ENCODE measurements around the gene MAML3. TPM values are rescaled to one million over a fixed set of nuclear protein-coding genes. Genes with fewer than 3 reads are reported as not detected.

MAML3 gene
- total and polyA plus RNA-seq, 3 experiments from 2014 or later = 0.44 to 0.57 (median 0.52) TPM

DNA sequence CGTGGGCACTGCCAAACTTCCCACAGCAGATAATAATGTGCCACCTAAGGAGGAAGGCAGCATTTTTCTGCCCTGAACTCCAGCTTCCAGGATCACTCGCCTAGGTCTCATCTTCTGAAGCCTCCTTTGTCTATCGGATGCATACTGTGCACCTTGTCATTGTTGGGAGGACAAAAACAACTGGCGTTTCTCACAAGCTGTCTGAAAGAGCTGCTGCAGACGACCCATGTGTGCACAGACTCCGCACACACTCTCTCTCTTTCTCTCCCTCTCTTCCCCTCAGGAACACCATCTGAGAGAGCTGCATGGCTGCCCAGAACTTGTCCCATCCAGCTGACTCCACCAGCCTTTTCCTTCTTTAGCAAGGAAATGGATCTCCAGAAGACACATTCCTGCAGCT is 83.0 kb downstream of the MAML3 start:
- CTCF ChIA-PET = no interaction called here
- Histone ChIP-seq H3K36me3 (ENCODE audit: insufficient read depth, low read length) (no peaks in the 10 kb centered on the region), H3K4me1 (ENCODE audit: insufficient read depth, low read length) (peaks cover 30% of the 10 kb centered on the region), H3K4me3 (ENCODE audit: low read length) (peak overlapping the region; percentile 8), H3K27me3 (ENCODE audit: insufficient read depth, low read length, poor library complexity, severe bottlenecking) (no peaks in the 10 kb centered on the region), H3K27ac (ENCODE audit: low read depth, low read length) (no peak overlapping the region), H3K9me3 (ENCODE audit: low read length) (no peaks in the 10 kb centered on the region)
- DNase-seq = no peak
- Mint-ChIP-seq H3K4me1 (peaks cover 23 to 29% (median 24%) of the 10 kb centered on the region in 3 donors), H3K4me3 (peak overlapping the region in 5 of 7 donors; percentile 13 to 78 (median 63)), H3K27ac (peak overlapping the region in 5 of 8 donors; percentile 15 to 74 (median 64)), H3K9me3 (no peaks in the 10 kb centered on the region), H3K27me3 (peaks cover 2 to 21% of the 10 kb centered on the region in 2 donors), H3K36me3 (no peaks in the 10 kb centered on the region)
- POLR2A ChIA-PET = no interaction called here

GRCh38 chr4:140070366-140070765 is 83.6 kb downstream of the MAML3 start:
- no peaks in the 10 kb centered on the region for H3K36me3 Mint-ChIP-seq
- H3K27ac Mint-ChIP-seq = peak overlapping the region in 7 of 8 donors; percentile 1 to 74 (median 30)
- peaks cover 2 to 21% of the 10 kb centered on the region in 2 donors for H3K27me3 Mint-ChIP-seq
- CTCF ChIA-PET = no interaction called here
- H3K4me3 Mint-ChIP-seq = peak overlapping the region in 4 of 7 donors; percentile 28 to 72 (median 40)
- Histone ChIP-seq H3K27me3 (ENCODE audit: insufficient read depth, low read length, poor library complexity, severe bottlenecking) (no peaks in the 10 kb centered on the region), H3K27ac (ENCODE audit: low read depth, low read length) (no peak overlapping the region), H3K9me3 (ENCODE audit: low read length) (no peaks in the 10 kb centered on the region), H3K4me1 (ENCODE audit: insufficient read depth, low read length) (peaks cover 30% of the 10 kb centered on the region), H3K36me3 (ENCODE audit: insufficient read depth, low read length) (no peaks in the 10 kb centered on the region), H3K4me3 (ENCODE audit: low read length) (peak overlapping the region; percentile 8)
- POLR2A ChIA-PET = no interaction called here
- DNase-seq = no peak
- peaks cover 23 to 29% (median 24%) of the 10 kb centered on the region in 3 donors for H3K4me1 Mint-ChIP-seq
- no peaks in the 10 kb centered on the region for H3K9me3 Mint-ChIP-seq

GRCh38 chr4:140069066-140069465 is 84.9 kb downstream of the MAML3 start:
- H3K4me1 Mint-ChIP-seq = peaks cover 23 to 29% (median 24%) of the 10 kb centered on the region in 3 donors
- H3K36me3 ChIP-seq (ENCODE audit: insufficient read depth, low read length) = no peaks in the 10 kb centered on the region
- H3K4me3 Mint-ChIP-seq = no peak overlapping the region
- peaks cover 2 to 21% of the 10 kb centered on the region in 2 donors for H3K27me3 Mint-ChIP-seq
- H3K27me3 ChIP-seq (ENCODE audit: insufficient read depth, low read length, poor library complexity, severe bottlenecking) = no peaks in the 10 kb centered on the region
- ChIA-PET POLR2A (no interaction called here), CTCF (interaction anchor here (1.3 kb wide), 1 partner anchor 15 kb away, joined by 3 read pairs; no protein-coding TSS in a partner anchor)
- DNase-seq = no peak
- H3K27ac Mint-ChIP-seq = peak overlapping the region in 1 of 8 donors; percentile 81
- H3K27ac ChIP-seq (ENCODE audit: low read depth, low read length) = no peak overlapping the region
- peaks cover 30% of the 10 kb centered on the region for H3K4me1 ChIP-seq (ENCODE audit: insufficient read depth, low read length)
- H3K9me3 Mint-ChIP-seq = no peaks in the 10 kb centered on the region
- H3K4me3 ChIP-seq (ENCODE audit: low read length) = no peak overlapping the region
- H3K36me3 Mint-ChIP-seq = no peaks in the 10 kb centered on the region
- H3K9me3 ChIP-seq (ENCODE audit: low read length) = no peaks in the 10 kb centered on the region

DNA sequence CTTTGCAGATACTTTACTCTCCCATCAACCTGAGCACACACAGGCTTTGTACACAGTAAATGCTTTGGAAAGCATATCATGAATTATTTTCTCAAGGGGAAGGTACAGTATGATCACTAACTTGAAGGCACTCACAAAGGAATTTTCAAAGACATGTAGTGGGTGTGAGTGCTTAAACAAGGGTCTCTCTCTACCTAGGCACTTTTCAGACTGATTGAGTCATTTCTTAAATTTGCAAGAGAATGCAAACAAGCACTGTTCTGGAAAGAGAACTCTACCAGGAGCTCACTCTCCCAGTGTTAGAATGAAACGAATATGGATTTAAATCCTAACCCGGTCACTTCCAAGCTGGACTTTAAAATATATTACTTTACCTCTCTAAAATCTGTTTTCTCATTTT is 85.7 kb downstream of the MAML3 start:
- no peak for DNase-seq
- Mint-ChIP-seq H3K36me3 (no peaks in the 10 kb centered on the region), H3K9me3 (no peaks in the 10 kb centered on the region), H3K4me3 (no peak overlapping the region), H3K4me1 (peaks cover 21 to 29% (median 23%) of the 10 kb centered on the region in 3 donors), H3K27ac (no peak overlapping the region), H3K27me3 (peaks cover under 1 to 17% of the 10 kb centered on the region in 2 donors)
- no peaks in the 10 kb centered on the region for H3K36me3 ChIP-seq (ENCODE audit: insufficient read depth, low read length)
- no peak overlapping the region for H3K4me3 ChIP-seq (ENCODE audit: low read length)
- H3K27ac ChIP-seq (ENCODE audit: low read depth, low read length) = peak overlapping the region; percentile 0
- peaks cover 30% of the 10 kb centered on the region for H3K4me1 ChIP-seq (ENCODE audit: insufficient read depth, low read length)
- H3K27me3 ChIP-seq (ENCODE audit: insufficient read depth, low read length, poor library complexity, severe bottlenecking) = no peaks in the 10 kb centered on the region
- POLR2A ChIA-PET = no interaction called here
- H3K9me3 ChIP-seq (ENCODE audit: low read length) = no peaks in the 10 kb centered on the region
- CTCF ChIA-PET = no interaction called here

DNA sequence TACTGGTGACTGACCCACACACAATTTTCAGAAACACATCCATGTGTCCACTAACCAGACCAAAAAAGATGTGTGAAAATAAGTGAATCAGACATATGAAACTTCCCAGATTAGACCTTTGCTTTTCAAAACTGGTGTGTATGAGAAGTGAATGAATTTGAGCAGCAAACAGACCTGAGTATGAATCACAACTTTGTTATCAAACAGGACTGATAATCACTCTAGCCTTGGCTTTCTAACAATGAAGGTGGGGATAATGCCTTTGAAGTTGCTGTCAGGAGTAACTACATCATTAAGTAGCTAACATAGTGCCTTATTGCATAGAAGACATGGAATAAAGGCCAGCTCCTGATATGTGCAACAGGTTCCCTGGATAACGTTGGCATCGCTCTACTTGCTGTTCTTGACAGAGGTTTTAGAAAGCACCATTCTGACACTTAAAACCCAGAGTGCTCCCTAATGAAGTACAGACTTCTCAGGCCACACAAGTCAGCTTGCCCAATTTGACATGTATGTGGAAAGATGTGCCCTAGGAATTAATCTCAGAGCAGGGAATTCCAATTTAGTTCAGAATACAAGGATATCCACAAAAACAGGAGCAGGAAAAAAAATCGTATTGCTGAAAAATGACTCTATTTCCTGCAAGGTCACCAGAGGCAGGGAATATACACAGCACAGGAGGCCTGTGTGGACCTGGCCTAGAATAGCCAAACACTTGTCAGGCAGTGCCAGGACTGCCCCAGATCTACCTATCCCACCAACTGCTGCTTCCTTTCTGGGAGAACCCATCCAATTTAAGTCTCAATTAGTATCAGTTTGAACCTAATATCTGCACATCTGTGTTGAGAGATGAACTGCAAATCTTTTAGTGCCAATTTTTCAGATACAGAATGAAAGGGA is 87.7 kb downstream of the MAML3 start:
- H3K36me3 Mint-ChIP-seq = no peaks in the 10 kb centered on the region
- no peak overlapping the region for H3K27ac ChIP-seq (ENCODE audit: low read depth, low read length)

DNA sequence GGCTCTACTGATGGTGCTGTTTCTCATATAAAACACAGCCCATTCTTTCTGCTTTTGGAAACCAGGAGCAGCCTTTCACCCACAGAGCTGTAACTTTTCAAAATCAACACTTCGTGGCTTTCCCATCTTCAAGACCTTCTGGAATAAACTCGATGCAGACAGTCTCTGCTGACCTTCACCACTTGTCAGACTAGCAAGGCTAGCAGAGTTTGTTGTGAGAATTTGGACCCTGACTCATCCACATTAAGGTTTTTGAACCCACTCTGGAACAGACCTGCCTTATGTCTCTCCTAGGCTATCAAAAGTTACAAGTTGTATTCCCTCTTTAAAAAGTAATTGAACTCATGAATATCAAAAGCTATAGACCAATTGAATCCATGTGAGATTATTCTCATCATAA is 88.6 kb downstream of the MAML3 start:
- Mint-ChIP-seq H3K27ac (peak overlapping the region in 1 of 8 donors; percentile 8), H3K4me3 (no peak overlapping the region), H3K27me3 (peaks cover 0 to 17% of the 10 kb centered on the region in 2 donors), H3K9me3 (no peaks in the 10 kb centered on the region), H3K4me1 (peaks cover 3 to 4% (median 3%) of the 10 kb centered on the region in 3 donors), H3K36me3 (no peaks in the 10 kb centered on the region)
- H3K9me3 ChIP-seq (ENCODE audit: low read length) = no peaks in the 10 kb centered on the region
- no peaks in the 10 kb centered on the region for H3K36me3 ChIP-seq (ENCODE audit: insufficient read depth, low read length)
- H3K27ac ChIP-seq (ENCODE audit: low read depth, low read length) = no peak overlapping the region
- no peak for DNase-seq
- CTCF ChIA-PET = interaction anchor here (1.0 kb wide), 1 partner anchor 11 kb away, joined by 3 read pairs; no protein-coding TSS in a partner anchor
- peaks cover 9% of the 10 kb centered on the region for H3K4me1 ChIP-seq (ENCODE audit: insufficient read depth, low read length)
- no peak overlapping the region for H3K4me3 ChIP-seq (ENCODE audit: low read length)
- POLR2A ChIA-PET = no interaction called here
- H3K27me3 ChIP-seq (ENCODE audit: insufficient read depth, low read length, poor library complexity, severe bottlenecking) = no peaks in the 10 kb centered on the region

More for the DNA sequence above, 87.7 kb downstream of the MAML3 start:
- H3K36me3 ChIP-seq (ENCODE audit: insufficient read depth, low read length) = no peaks in the 10 kb centered on the region
- no peaks in the 10 kb centered on the region for H3K9me3 ChIP-seq (ENCODE audit: low read length)
- no peak overlapping the region for H3K4me3 ChIP-seq (ENCODE audit: low read length)
- DNase-seq = no peak
- Mint-ChIP-seq H3K9me3 (no peaks in the 10 kb centered on the region), H3K27me3 (peaks cover 0 to 11% of the 10 kb centered on the region in 2 donors), H3K4me3 (no peak overlapping the region), H3K4me1 (peaks cover 12 to 13% (median 12%) of the 10 kb centered on the region in 3 donors), H3K27ac (no peak overlapping the region)
- ChIA-PET CTCF (interaction anchor here (1.0 kb wide), 1 partner anchor 10 kb away, joined by 3 read pairs; no protein-coding TSS in a partner anchor), POLR2A (no interaction called here)
- peaks cover 13% of the 10 kb centered on the region for H3K4me1 ChIP-seq (ENCODE audit: insufficient read depth, low read length)
- H3K27me3 ChIP-seq (ENCODE audit: insufficient read depth, low read length, poor library complexity, severe bottlenecking) = no peaks in the 10 kb centered on the region

DNA sequence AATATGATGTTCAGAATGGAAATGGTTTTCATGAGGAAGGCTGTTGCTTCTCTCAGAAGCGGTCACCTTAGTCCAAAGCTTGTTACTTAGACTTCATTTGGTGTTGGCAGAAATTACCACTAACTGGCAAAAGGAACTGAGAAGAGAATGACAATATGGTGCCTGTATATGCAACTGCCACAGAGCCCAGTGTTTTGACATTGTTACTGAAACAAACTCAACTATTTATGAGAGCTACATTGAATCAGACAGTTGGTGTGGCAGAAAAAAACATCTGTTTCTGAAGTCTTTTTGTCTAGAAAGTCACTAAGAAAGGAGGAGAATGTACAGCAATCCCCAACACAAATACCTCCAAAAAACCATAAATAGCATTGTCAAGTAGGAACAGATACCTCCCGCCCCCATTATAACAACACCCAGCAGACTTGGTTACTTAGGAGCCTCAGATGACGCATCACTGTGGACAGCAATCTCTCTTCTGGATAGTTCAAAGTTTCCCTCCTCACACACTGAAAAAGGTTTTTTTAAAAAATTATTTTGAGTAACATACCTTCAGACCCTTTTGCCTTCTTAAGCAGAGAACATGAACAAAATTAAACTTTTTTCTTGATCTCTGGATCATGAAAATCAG is 92.2 kb downstream of the MAML3 start:
- Mint-ChIP-seq H3K4me3 (no peak overlapping the region), H3K9me3 (no peaks in the 10 kb centered on the region), H3K27me3 (peaks cover 2 to 15% of the 10 kb centered on the region in 2 donors), H3K27ac (peak overlapping the region in 1 of 8 donors; percentile 35), H3K4me1 (no peaks in the 10 kb centered on the region), H3K36me3 (no peaks in the 10 kb centered on the region)
- H3K36me3 ChIP-seq (ENCODE audit: insufficient read depth, low read length) = no peaks in the 10 kb centered on the region
- ChIA-PET CTCF (no interaction called here), POLR2A (no interaction called here)
- peaks cover 5% of the 10 kb centered on the region for H3K4me1 ChIP-seq (ENCODE audit: insufficient read depth, low read length)
- no peak overlapping the region for H3K27ac ChIP-seq (ENCODE audit: low read depth, low read length)
- H3K27me3 ChIP-seq (ENCODE audit: insufficient read depth, low read length, poor library complexity, severe bottlenecking) = no peaks in the 10 kb centered on the region
- no peak overlapping the region for H3K4me3 ChIP-seq (ENCODE audit: low read length)
- DNase-seq = no peak
- H3K9me3 ChIP-seq (ENCODE audit: low read length) = no peaks in the 10 kb centered on the region

GRCh38 chr4:140061194-140061593 is 92.8 kb downstream of the MAML3 start:
- CTCF ChIA-PET = no interaction called here
- Mint-ChIP-seq H3K9me3 (no peaks in the 10 kb centered on the region), H3K27ac (no peak overlapping the region), H3K36me3 (no peaks in the 10 kb centered on the region), H3K4me1 (no peaks in the 10 kb centered on the region), H3K4me3 (no peak overlapping the region), H3K27me3 (peaks cover 3 to 17% of the 10 kb centered on the region in 2 donors)
- Histone ChIP-seq H3K36me3 (ENCODE audit: insufficient read depth, low read length) (no peaks in the 10 kb centered on the region), H3K4me3 (ENCODE audit: low read length) (no peak overlapping the region), H3K27me3 (ENCODE audit: insufficient read depth, low read length, poor library complexity, severe bottlenecking) (no peaks in the 10 kb centered on the region), H3K9me3 (ENCODE audit: low read length) (no peaks in the 10 kb centered on the region), H3K4me1 (ENCODE audit: insufficient read depth, low read length) (peaks cover 5% of the 10 kb centered on the region), H3K27ac (ENCODE audit: low read depth, low read length) (no peak overlapping the region)
- POLR2A ChIA-PET = no interaction called here
- DNase-seq = peak in 1 of 5 donors; percentile 39

All from CD8-positive, alpha-beta memory T cell (primary cell).